Cardiac fibroblast (primary cell): ENCODE data around the gene SEC16B.
A peak's percentile ranks its signal among the peaks of the same experiment; 100 is the strongest.

Experiments
- DNase-seq, 2 donors: peaks; one replicate each; pipeline versions ENCODE4 v3.0.0 to v3.0.0-alpha.2; 2010; ENCODE audit warnings: low read depth in 2 of 2
- H3K4me3 ChIP-seq, 2 donors: replicated peaks in 1 of 2; 1 replicate in 1 of 2; 2 replicates in 1 of 2; pipeline ENCODE4 v1.5.1; 2011; ENCODE audit warnings: low read depth in 2 of 2, low read length in 2 of 2, mild to moderate bottlenecking in 2 of 2, moderate library complexity in 1 of 2
- TF ChIP-seq, protein P1 (sequence below): IDR thresholded peaks from one replicate; pipeline ENCODE4 v1.5.1; 2011; ENCODE audit warnings: low read depth, mild to moderate bottlenecking, low read length, inconsistent platforms

The SEC16B gene

DNA sequence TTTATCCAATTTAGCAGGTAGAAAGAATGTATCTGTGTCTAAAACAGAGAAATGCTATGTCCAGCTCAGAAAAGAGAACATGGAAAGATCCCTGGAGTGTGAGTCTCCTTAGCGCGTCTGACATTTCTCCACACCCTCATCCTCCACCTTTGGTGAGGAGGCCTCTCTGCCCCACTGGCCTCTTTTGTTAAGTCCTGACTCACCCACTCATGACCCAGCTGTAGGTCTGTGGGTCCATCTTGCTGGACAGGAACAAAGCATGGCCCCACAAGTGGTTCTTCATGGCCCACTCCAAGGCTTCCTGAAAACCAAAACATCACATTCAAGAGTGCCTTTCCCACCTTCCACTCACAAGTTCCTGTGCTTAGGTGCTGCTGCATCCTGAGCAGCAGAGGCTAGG lies 15.8 kb downstream of the SEC16B start:
- no peak for DNase-seq
- TF ChIP-seq, protein P1, sequence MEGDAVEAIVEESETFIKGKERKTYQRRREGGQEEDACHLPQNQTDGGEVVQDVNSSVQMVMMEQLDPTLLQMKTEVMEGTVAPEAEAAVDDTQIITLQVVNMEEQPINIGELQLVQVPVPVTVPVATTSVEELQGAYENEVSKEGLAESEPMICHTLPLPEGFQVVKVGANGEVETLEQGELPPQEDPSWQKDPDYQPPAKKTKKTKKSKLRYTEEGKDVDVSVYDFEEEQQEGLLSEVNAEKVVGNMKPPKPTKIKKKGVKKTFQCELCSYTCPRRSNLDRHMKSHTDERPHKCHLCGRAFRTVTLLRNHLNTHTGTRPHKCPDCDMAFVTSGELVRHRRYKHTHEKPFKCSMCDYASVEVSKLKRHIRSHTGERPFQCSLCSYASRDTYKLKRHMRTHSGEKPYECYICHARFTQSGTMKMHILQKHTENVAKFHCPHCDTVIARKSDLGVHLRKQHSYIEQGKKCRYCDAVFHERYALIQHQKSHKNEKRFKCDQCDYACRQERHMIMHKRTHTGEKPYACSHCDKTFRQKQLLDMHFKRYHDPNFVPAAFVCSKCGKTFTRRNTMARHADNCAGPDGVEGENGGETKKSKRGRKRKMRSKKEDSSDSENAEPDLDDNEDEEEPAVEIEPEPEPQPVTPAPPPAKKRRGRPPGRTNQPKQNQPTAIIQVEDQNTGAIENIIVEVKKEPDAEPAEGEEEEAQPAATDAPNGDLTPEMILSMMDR, result no peak
- no peak overlapping the region for H3K4me3 ChIP-seq

DNA sequence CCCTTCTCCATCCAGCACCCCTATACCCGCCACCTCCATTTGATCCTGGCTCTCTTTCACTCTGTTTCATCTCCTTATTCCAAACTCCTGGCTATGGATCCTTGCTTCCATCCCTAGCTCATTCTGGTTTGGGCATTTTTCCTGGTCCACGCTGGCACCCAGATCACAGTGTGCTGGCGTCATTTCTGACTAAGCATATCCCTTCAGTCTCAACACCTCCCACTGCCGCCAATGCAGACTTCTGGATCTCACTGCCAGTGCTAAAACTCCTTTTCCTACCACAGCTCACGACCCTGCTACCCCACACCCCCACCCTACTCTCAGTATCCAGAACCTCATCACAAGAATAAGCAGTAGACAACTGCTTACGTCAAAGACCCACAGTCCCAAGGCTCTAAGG lies 16.3 kb downstream of the SEC16B start:
- no peak overlapping the region for H3K4me3 ChIP-seq
- TF ChIP-seq, protein P1, result no peak

DNA sequence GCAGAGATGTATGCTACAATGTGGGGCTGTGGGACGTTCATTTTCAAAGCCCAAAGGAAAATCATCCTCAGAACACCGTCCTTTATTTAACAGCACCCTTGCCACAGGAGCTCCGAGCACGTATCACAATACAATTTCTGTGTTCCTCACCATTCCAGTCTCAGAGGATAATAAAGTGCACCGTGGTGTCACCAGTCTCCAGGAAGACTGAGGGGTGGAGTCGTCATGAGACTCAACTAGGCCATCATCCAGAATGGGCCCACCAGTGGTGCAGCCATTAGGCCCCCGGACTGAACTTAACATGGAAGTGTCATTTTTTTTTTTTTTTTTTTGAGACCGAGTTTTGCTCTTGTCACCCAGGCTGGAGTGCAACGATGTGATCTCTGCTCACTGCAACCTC lies 17.2 kb downstream of the SEC16B start:
- TF ChIP-seq, protein P1, result no peak
- H3K4me3 ChIP-seq, result no peak overlapping the region
- DNase-seq, result no peak

More for the DNA sequence above, 16.3 kb downstream of the SEC16B start:
- no peak for DNase-seq

DNA sequence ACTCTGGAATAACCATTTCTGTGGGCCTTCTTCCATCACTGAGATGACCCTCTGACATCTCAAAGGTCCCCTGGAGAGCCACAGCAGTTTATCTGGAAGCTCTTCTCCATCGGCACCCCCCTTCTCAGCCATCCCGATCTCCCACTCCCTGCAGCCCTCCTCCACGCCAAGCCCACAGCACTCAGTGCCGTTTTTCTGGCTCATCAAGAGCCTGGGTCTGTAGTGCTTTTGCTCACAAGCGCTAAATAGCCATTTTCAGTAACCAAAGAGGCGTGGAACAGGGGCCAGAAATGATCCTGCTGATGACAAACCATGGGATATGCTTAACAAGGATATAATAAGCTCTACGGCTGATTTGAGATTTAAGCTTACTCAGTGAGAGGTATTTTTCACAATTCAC lies 17.6 kb downstream of the SEC16B start:
- H3K4me3 ChIP-seq, result no peak overlapping the region
- TF ChIP-seq, protein P1, result no peak
- no peak for DNase-seq

DNA sequence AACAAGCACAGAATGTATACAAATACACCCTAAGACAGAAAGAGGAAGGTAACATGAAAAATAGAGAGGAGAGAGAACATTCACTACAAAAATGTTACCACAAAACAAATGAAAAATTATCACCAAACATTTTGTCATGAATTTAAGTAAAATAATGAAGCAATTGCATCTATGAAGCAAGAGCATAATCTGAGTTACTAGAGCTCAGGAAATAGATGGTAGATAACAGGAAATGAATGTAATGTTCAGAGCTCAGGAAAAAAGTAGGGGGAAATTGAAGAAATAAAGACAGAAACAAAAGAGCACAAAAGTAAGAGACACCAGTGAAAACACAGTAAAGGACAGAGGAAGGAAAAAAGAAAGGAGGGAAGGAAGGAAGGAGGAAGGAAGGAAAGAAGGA lies 19.4 kb downstream of the SEC16B start:
- TF ChIP-seq, protein P1, result no peak
- peak; percentile 22 to 42 for DNase-seq
- no peak overlapping the region for H3K4me3 ChIP-seq

DNA sequence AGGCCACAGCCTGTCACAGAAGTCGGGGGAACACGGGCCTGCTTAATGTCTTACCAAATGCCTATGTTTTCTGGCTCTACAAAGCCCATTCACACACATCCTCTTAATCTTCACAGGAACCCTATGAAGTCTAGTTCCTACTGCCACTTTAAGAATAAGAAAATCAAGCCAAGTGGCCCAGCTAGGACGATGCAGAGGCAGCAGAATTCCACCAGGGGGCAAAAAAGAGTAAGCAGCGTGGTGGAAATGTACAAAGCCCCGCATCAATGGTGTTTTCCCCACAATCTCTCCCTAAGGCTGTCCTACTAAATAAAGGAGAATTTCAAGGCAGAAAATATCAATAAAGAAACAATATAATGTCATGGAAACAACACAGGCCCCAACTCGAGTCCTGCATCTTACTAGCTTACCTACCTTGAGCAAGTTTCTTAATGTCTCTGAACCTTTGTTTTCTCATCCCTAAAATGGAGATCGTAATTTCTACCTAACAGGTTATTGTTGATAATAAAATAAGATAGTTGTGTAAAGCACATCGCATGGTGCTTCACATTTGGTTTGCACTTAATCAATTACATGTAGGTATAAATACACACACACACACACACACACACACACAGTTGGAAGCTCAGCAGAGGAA lies 21.4 kb downstream of the SEC16B start:
- TF ChIP-seq, protein P1, result peak; percentile 95
- DNase-seq, result peak; percentile 81 to 83
- H3K4me3 ChIP-seq, result no peak overlapping the region

DNA sequence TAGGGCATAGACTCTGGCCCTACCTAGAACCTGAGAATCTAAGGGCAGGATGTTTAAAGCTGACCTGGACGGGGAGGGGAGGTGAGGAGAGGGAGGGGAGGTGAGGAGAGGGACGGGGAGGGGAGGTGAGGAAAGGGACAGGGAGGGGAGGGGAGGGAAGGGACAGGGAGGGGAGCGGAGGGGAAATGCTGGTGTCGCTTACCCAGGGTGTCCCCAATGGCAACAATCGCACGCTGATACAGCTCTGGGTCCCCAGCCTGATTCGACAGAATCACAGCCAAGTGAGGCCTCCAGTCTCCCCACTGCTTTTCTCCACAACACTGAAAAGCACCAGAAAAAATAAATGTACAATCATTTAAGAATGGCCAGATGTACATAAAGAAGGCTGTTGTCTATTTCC lies 22.2 kb downstream of the SEC16B start:
- TF ChIP-seq, protein P1, result no peak
- no peak overlapping the region for H3K4me3 ChIP-seq
- no peak for DNase-seq
